GM21526 (cell line): ENCODE results near the gene METTL1.

ENCODE experiments used
- ATAC-seq: cut with Tn5 transposase; IDR thresholded peaks from one replicate; pipeline ENCODE4 v1.9.1; 2021; ENCODE audit warnings: moderate library complexity; ENCODE audit not compliant: unreplicated experiment, low FRiP score

The METTL1 gene

GRCh38 chr12:57771236-57771872 is 551 bp downstream of the METTL1 start:
- ATAC-seq, result peak; percentile 73

- no peak for ATAC-seq
Observed at GRCh38 chr12:57770734-57771133, 1.2 kb downstream of the METTL1 start.

- no peak for ATAC-seq
Observed at GRCh38 chr12:57769594-57769993, 2.3 kb downstream of the METTL1 start.

- ATAC-seq, result no peak
Observed at GRCh38 chr12:57767876-57768275, 4.0 kb downstream of the METTL1 start.

GRCh38 chr12:57767305-57767698 is 4.6 kb downstream of the METTL1 start:
- no peak for ATAC-seq

GRCh38 chr12:57766464-57767304 is 5.2 kb downstream of the METTL1 start, which contains the start of gene CYP27B1:
TSS of gene CYP27B1 (minus strand) at chr12:57767078. CDS start at chr12:57767041, 37 bp downstream.
- ATAC-seq, result no peak

GRCh38 chr12:57765698-57766463 is 6.0 kb downstream of the METTL1 start:
- no peak for ATAC-seq

- peak; percentile 45 for ATAC-seq
Observed at GRCh38 chr12:57765003-57765697, 6.8 kb downstream of the METTL1 start.

- peak; percentile 3 for ATAC-seq
Observed at GRCh38 chr12:57764662-57765002, 7.3 kb downstream of the METTL1 start.

- no peak for ATAC-seq
Observed at GRCh38 chr12:57763881-57764661, 7.8 kb downstream of the METTL1 start.

GRCh38 chr12:57762463-57762862 is 9.4 kb downstream of the METTL1 start:
- no peak for ATAC-seq

- no peak for ATAC-seq
Observed at GRCh38 chr12:57761391-57761998, 10.4 kb downstream of the METTL1 start.

GRCh38 chr12:57760347-57760982 is 11.4 kb downstream of the METTL1 start:
- no peak for ATAC-seq

GRCh38 chr12:57759360-57759980 is 12.4 kb downstream of the METTL1 start:
- ATAC-seq, result no peak

GRCh38 chr12:57758552-57759359 is 13.1 kb downstream of the METTL1 start:
- ATAC-seq, result no peak

- no peak for ATAC-seq
Observed at GRCh38 chr12:57757771-57758170, 14.1 kb downstream of the METTL1 start.

- no peak for ATAC-seq
Observed at GRCh38 chr12:57756406-57757341, 15.2 kb downstream of the METTL1 start.
